ENCODE data around the gene NLRP1.

Gene NLRP1

DNA sequence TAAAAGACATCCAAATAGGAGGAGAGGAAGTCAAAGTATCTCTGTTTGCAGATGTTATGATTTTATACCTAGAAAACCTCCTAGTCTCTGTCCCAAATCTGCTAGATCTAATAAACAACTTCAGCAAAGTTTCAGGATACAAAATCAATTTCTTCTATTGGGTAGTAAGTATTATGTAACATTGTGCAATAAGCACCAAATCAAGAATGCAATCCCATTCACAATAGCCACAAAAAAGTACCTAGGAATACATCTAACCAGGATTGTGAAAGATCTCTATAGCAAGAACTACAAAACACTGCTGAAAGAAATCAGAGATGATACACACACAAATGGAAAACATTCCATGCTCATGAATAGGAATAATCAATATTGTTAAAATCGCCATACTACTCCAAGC lies 13.0 kb downstream of the NLRP1 start:
- no peak overlapping the region for H3K4me3 ChIP-seq (ENCODE audit: low read depth, low read length)
- TF ChIP-seq, protein P1, sequence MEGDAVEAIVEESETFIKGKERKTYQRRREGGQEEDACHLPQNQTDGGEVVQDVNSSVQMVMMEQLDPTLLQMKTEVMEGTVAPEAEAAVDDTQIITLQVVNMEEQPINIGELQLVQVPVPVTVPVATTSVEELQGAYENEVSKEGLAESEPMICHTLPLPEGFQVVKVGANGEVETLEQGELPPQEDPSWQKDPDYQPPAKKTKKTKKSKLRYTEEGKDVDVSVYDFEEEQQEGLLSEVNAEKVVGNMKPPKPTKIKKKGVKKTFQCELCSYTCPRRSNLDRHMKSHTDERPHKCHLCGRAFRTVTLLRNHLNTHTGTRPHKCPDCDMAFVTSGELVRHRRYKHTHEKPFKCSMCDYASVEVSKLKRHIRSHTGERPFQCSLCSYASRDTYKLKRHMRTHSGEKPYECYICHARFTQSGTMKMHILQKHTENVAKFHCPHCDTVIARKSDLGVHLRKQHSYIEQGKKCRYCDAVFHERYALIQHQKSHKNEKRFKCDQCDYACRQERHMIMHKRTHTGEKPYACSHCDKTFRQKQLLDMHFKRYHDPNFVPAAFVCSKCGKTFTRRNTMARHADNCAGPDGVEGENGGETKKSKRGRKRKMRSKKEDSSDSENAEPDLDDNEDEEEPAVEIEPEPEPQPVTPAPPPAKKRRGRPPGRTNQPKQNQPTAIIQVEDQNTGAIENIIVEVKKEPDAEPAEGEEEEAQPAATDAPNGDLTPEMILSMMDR (IDR thresholded peaks at IDR 0.05; ENCODE audit: control insufficient read depth, extremely low read depth, insufficient read depth) = no peak
- no peak for DNase-seq (ENCODE audit: low read depth)

DNA sequence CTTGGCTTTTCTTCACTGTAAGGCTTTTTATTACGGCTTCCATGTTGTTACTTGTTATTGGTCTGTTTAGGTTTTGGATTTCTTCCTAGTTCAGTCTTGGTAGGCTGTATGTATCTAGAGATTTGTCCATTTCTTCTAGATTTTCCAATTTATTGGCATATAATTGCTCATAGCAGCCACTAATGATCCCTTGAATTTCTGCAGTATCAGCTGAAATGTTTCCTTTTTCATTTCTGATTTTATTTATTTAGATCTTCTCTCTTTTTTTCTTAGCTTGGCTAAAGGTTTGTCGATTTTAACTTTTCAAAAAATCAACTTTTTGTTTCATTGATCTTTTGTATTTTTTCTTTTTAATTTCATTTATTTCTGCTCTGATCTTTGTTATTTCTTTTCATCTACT lies 18.5 kb downstream of the NLRP1 start:
- DNase-seq (ENCODE audit: low read depth) = no peak
- TF ChIP-seq, protein P1 (IDR thresholded peaks at IDR 0.05; ENCODE audit: control insufficient read depth, extremely low read depth, insufficient read depth) = no peak
- no peak overlapping the region for H3K4me3 ChIP-seq (ENCODE audit: low read depth, low read length)

DNA sequence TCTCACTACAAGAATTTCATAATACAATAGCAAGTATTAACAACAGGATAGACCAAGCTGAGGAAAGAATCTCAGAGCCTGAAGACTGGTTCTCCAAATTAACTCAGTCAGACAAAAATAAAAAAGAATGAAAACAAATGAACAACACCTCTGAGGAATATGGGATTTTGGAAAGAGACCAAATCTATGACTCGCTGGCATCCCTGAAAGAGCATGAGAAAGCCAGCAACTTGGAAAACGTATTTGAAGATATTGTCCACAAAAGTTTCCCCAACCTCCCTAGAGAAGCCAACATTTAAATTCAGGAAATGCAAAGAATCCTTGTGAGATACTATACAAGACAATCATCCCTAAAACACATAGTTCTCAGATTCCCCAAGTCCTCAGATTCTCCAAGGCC lies 20.9 kb downstream of the NLRP1 start:
- DNase-seq (ENCODE audit: low read depth) = no peak
- TF ChIP-seq, protein P1 (IDR thresholded peaks at IDR 0.05; ENCODE audit: control insufficient read depth, extremely low read depth, insufficient read depth) = no peak
- H3K4me3 ChIP-seq (ENCODE audit: low read depth, low read length) = no peak overlapping the region

DNA sequence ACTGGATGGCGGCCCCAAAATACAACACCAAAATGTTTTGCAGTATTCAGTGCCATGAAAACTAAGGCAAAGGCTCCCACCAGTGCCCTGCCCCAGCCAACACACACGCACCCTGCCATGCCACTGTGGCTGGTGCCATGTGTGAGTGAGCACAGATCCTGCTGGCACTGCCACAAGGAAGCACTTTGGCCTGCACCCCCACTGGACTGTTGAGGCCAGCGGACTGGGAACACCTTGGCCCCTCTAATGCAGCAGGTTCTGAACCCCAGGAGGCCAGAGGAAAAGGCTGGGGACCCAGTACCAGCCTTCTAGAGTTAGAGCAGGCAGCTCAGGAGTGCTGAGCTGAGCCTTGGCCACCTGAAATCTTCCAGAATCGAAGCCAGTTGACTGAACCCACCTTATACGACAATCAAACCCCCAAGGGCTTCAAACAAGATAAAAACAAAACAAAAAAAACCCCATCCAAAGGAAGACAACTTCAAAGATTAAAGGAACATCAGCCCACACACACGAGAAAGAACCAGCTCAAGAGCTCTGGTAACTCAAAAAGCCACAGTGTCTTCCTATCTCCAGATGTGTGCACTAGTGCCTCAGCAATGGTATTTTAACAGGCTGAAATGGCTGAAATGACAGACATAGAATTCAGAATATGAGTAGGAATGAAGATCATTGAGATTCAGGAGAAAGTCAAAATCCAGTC lies 21.5 kb downstream of the NLRP1 start:
- H3K4me3 ChIP-seq (ENCODE audit: low read depth, low read length) = no peak overlapping the region
- no peak for DNase-seq (ENCODE audit: low read depth)
- TF ChIP-seq, protein P1 (IDR thresholded peaks at IDR 0.05; ENCODE audit: control insufficient read depth, extremely low read depth, insufficient read depth) = no peak

DNA sequence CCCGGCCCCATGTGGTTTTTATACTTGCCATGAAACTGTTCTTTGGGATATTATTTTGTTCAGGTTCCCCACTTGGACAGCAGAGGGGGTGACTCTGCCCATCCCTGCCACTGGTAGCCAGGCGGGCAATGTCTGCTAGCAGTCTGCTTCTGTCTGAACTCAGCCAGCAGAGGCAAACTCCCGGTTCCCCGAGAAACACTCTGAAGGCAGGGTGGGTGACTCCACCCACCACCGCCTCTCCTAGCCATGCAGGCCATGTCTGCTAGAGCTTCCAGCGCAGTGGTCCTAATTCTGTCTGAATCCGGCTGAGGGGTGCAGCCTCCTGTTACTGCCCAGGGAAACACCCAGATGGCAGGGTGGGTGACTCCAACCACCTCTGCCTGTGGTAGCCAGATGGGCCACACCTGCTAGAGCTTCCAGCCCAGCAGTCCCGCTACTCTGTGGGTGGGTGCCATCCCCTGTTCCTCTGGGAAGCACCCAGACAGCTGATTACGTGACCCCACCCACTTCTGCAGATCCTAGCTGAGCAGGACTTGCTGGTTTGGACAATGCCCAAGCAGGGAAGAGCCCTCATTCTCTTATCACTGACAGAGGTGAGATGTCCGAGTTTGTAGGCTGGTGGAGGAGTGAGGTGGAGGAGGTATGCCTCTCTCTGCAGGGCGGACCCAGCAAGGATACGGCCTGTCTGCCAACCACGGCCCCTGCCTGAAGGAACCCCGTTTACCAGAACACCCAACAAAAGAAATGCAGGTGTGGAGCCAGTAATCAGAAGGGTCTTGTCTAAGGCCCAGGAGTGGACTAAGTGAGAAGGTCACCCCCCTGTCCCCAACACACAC lies 22.4 kb downstream of the NLRP1 start:
- no peak for DNase-seq (ENCODE audit: low read depth)
- H3K4me3 ChIP-seq (ENCODE audit: low read depth, low read length) = no peak overlapping the region
- TF ChIP-seq, protein P1 (IDR thresholded peaks at IDR 0.05; ENCODE audit: control insufficient read depth, extremely low read depth, insufficient read depth) = no peak

DNA sequence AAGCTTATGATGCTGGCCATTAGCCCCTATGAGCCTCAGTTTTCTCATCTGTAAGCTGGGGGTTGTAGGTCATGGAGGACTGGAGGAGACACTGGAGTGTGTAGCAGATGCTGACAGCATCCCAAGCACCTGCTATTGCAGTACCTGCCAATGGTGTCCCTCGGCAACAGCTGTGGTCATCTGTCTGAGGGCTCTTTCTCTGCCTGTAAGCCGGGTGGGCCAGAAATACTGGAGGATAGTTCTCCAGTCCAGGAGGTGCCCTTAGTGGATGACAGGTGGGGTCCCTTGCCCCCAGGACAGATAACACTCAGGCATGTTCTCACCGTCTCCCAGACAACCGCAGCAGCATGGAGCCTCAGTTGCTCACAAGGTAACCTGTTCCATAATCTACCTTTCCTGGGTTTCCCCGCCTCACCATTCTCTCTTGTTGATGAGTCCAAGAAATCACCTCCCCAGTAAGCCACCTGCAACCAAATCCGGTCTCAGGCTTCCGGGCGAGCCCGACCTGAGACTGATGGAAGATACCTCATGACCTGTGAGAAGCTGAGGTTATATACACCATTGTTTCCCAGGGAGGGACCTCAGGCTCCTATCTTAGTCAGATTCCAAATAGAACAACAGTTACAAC lies 23.8 kb downstream of the NLRP1 start:
- TF ChIP-seq, protein P1 (IDR thresholded peaks at IDR 0.05; ENCODE audit: control insufficient read depth, extremely low read depth, insufficient read depth) = no peak
- no peak for DNase-seq (ENCODE audit: low read depth)
- H3K4me3 ChIP-seq (ENCODE audit: low read depth, low read length) = no peak overlapping the region
